Vagina (tissue), 2 donors: ENCODE measurements around the gene USP8.

Source experiments
- CTCF ChIP-seq, 3 experiments: fragments of 450-650 bp in 2 of 3; fragments of 200-600 bp in 1 of 3; sonication (generic) in 1 of 3; IDR thresholded peaks; one replicate each; pipeline ENCODE4 v1.5.1; 2017 to 2019; ENCODE audit warnings: antibody characterized with exemption in 3 of 3, mild to moderate bottlenecking in 2 of 3, moderate library complexity in 2 of 3
- POLR2A ChIP-seq, 2 donors: fragments of 450-650 bp; IDR thresholded peaks; one replicate each; pipeline ENCODE4 v1.6.1; 2017; ENCODE audit warnings: antibody characterized with exemption in 2 of 2, mild to moderate bottlenecking in 2 of 2, moderate library complexity in 2 of 2

GRCh38 chr15:50431204-50431603 is 7.0 kb downstream of the USP8 start:
- TF ChIP-seq CTCF (IDR thresholded peaks at IDR 0.05) (no peak), POLR2A (IDR thresholded peaks at IDR 0.05) (no peak)
